K562 (cell line): ENCODE data around the gene USB1. TPM values are rescaled to one million over a fixed set of nuclear protein-coding genes. Genes with fewer than 3 reads are reported as not detected.

Experiments
- ATAC-seq: fragments of 200-7000 bp; cut with Tn5 transposase; 3 replicates; pipeline ENCODE4 v1.9.1; 2020; ENCODE audit warnings: moderate library complexity
- BruUV-seq: library from RNA; stranded (reverse); fragments of 400-500 nt; replicated peaks from 2 replicates; lab custom pipeline; 2021; lab: Mats Ljungman, UMichigan
- CTCF ChIA-PET: fragments of 300-600 bp; formaldehyde crosslinking; extraction: SDS; loops from one replicate; lab custom pipeline; 2021; ENCODE audit warnings: low intra/inter-chr PET ratio; lab: Yijun Ruan, JAX
- POLR2A ChIA-PET: fragments of 300-600, 350-650 bp; sonication (Branson Sonifier 250); formaldehyde crosslinking; extraction: SDS; loops from one replicate; lab custom pipeline; 2021; ENCODE audit warnings: antibody characterized with exemption, inconsistent platforms; lab: Yijun Ruan, JAX
- DNase-seq, 4 experiments: peaks; one replicate each; pipeline versions ENCODE4 v3.0.0 to v3.0.0-alpha.2; 2011 to 2018; ENCODE audit warnings: low spot score in 3 of 4, mixed read lengths in 3 of 4; ENCODE audit errors: extremely low read depth in 1 of 4
- FAIRE-seq: peaks from 2 replicates; lab custom pipeline; 2011; peaks lifted over from hg19 to GRCh38; lab: Jason Lieb, UNC
- H2AFZ ChIP-seq: 2 replicates; pipeline ENCODE4 v1.6.0; 2011; ENCODE audit warnings: low read depth, low read length, control low read depth, inconsistent platforms
- H3K27ac ChIP-seq: fragments of 200-600 bp; 3 replicates; pipeline ENCODE4 v1.8.0; 2011; ENCODE audit warnings: low read depth, mild to moderate bottlenecking, control low read depth, inconsistent platforms, low read length, moderate library complexity, mixed read lengths; ENCODE audit errors: extremely low read depth
- H3K27me3 ChIP-seq, 2 experiments: fragments of 300-600 bp in 1 of 2; 2 replicates in 1 of 2; 3 replicates in 1 of 2; pipeline versions ENCODE4 v1.6.0 to v1.8.0; 2011; ENCODE audit warnings: inconsistent platforms in 2 of 2, low read length in 2 of 2, mild to moderate bottlenecking in 1 of 2, mixed read lengths in 1 of 2, moderate library complexity in 1 of 2; ENCODE audit not compliant: control insufficient read depth in 2 of 2, insufficient read depth in 2 of 2
- H3K36me3 ChIP-seq: fragments of 300-600 bp; 3 replicates; pipeline ENCODE4 v1.8.0; 2011; ENCODE audit warnings: mild to moderate bottlenecking, low read length, inconsistent platforms; ENCODE audit not compliant: control insufficient read depth, insufficient read depth
- H3K4me1 ChIP-seq, 2 experiments: fragments of 200-600 bp in 1 of 2; replicated peaks in 1 of 2; 2 replicates in 1 of 2; 3 replicates in 1 of 2; pipeline versions ENCODE4 v1.5.1 to v1.8.0; 2011; ENCODE audit warnings: inconsistent platforms in 2 of 2, low read length in 2 of 2, mild to moderate bottlenecking in 1 of 2, mixed read lengths in 1 of 2, moderate library complexity in 1 of 2; ENCODE audit not compliant: control insufficient read depth in 2 of 2, insufficient read depth in 2 of 2
- H3K4me2 ChIP-seq: 2 replicates; pipeline ENCODE4 v1.6.1; 2011; ENCODE audit warnings: low read length, control low read depth, inconsistent platforms, mixed read lengths; ENCODE audit not compliant: insufficient read depth
- H3K4me3 ChIP-seq: fragments of 200-600 bp; sonication (generic), shearing (Covaris generic); 2 replicates; pipeline ENCODE4 v1.5.1; 2016; ENCODE audit warnings: control low read depth, inconsistent platforms
- H3K79me2 ChIP-seq: fragments of 200-600 bp; 3 replicates; pipeline ENCODE4 v1.8.0; 2011; ENCODE audit warnings: low read length, inconsistent platforms; ENCODE audit not compliant: control insufficient read depth, insufficient read depth
- H3K9ac ChIP-seq, 2 experiments: 2 replicates each; pipeline versions ENCODE4 v1.6.0 to v1.6.1; 2011; ENCODE audit warnings: low read depth in 2 of 2, low read length in 2 of 2, control low read depth in 1 of 2, inconsistent platforms in 1 of 2, mild to moderate bottlenecking in 1 of 2, mixed read lengths in 1 of 2; ENCODE audit not compliant: insufficient read depth in 1 of 2
- H3K9me1 ChIP-seq: one replicate; pipeline ENCODE4 v1.6.0; 2011; ENCODE audit warnings: inconsistent platforms, mild to moderate bottlenecking, low read length, moderate library complexity; ENCODE audit not compliant: control insufficient read depth, insufficient read depth
- H3K9me3 ChIP-seq: replicated peaks from 2 replicates; pipeline ENCODE4 v1.5.1; 2011; ENCODE audit warnings: low read depth, low read length, inconsistent platforms; ENCODE audit not compliant: control insufficient read depth, insufficient read depth
- H4K20me1 ChIP-seq: replicated peaks from 2 replicates; pipeline ENCODE4 v1.6.1; 2011; ENCODE audit warnings: low read length, inconsistent platforms, mixed read lengths; ENCODE audit not compliant: control insufficient read depth, insufficient read depth
- BMI1 ChIP-seq: fragments of 150-350 bp; IDR thresholded peaks from 2 replicates; pipeline ENCODE4 v1.6.1; 2014; ENCODE audit warnings: low read length
- CBX1 ChIP-seq: sonication (generic); IDR thresholded peaks from 2 replicates; pipeline ENCODE4 v1.6.1; 2016; ENCODE audit warnings: antibody characterized with exemption, low read depth, mild to moderate bottlenecking
- RBM25 ChIP-seq: fragments of 200-400 bp; formaldehyde crosslinking; IDR thresholded peaks from 2 replicates; pipeline ENCODE4 v1.6.1; 2018; ENCODE audit warnings: low read length, low read depth, moderate library complexity; ENCODE audit not compliant: severe bottlenecking
- TBP ChIP-seq: optimal IDR thresholded peaks from 2 replicates; pipeline ENCODE3; 2011; ENCODE audit warnings: low read depth, low read length, improper control_type of control experiment
- WGBS: fragments of 100-300 bp; shearing (Covaris generic); methylation state at CpG from one replicate; pipeline ENCODE4 v1.1.6; 2016; ENCODE audit warnings: low coverage, mixed read lengths; ENCODE audit not compliant: insufficient coverage; ENCODE audit errors: missing lambda C conversion rate; 5-methylcytosine and 5-hydroxymethylcytosine counted together
- in situ Hi-C: fragments of 300-500 bp; cut with MboI; formaldehyde crosslinking; loops from 4 replicates; pipeline ENCODE4 v1.15.0; 2018; ENCODE audit warnings: inconsistent platforms, mixed read lengths
- intact Hi-C: fragments of 100-400 bp; cut with micrococcal nuclease; formaldehyde crosslinking; loops from 2 replicates; pipeline ENCODE4 v1.14.2; 2022
- polyA plus RNA-seq, 8 experiments: library from polyadenylated mRNA; depleted of rRNA in 4 of 8; stranded (reverse) in 5 of 8; unstranded in 3 of 8; fragments of >200 nt; fragmentation: Nextera tagmentation in 2 of 8; fragmentation: Illumina TruSeq in 1 of 8; extraction: Ambion mirVana in 2 of 8; extraction: Trizol in 1 of 8; gene quantifications; 2 replicates each; pipeline versions ENCODE4 v1.2.1 to v1.2.3, GENCODE V29; 2011 to 2014; ENCODE audit warnings: inconsistent platforms in 1 of 8, missing spikeins in 1 of 8
- total RNA-seq, 7 experiments: library from RNA; depleted of rRNA in 6 of 7; stranded (reverse); fragments of >200 nt in 6 of 7; fragmentation: Illumina TruSeq in 2 of 7; extraction: Trizol in 2 of 7; gene quantifications; 2 replicates each; pipeline versions ENCODE4 v1.2.1 to v1.2.3, GENCODE V29; 2011 to 2021; ENCODE audit warnings: low replicate concordance in 1 of 7
- TF ChIP-seq, protein P1 (sequence below): fragments of 250-450 bp; sonication (Bioruptor Pico); IDR thresholded peaks from 2 replicates; pipeline ENCODE4 v1.9.0; 2021; ENCODE audit warnings: mild to moderate bottlenecking, inconsistent platforms

The USB1 gene
- total and polyA plus RNA-seq, 9 of the 15 experiments (the other 6 are each of a cell fraction or from before 2014, with no cell fraction given) = 11.6 to 73.6 (median 19.4) TPM

DNA sequence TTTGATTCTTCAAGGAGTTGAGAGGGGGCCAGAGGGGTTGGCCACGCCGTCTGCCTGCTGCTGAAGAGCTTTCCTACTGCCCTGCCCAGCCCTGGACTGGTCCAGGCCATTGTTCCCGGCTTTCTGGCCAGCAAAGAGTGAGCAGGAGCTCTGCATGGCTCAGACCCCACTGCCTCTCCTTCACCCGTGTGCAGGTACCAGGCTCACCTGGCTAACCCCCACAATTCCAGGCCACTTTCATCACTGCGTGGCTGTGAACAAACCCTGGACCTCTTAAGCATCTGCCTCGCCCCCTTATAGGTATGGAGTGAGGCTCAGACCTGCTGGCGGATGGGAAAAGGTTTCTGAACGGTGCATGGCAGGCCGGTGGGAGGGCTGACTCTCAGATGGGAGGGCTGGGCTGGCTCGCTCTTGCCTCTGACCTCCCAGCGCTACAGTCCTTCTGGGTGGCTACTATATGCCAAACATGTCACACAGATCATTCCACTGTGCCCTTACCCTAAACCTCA lies 9.6 kb upstream of the USB1 start (continued):
- no peak for TF ChIP-seq CBX1

DNA sequence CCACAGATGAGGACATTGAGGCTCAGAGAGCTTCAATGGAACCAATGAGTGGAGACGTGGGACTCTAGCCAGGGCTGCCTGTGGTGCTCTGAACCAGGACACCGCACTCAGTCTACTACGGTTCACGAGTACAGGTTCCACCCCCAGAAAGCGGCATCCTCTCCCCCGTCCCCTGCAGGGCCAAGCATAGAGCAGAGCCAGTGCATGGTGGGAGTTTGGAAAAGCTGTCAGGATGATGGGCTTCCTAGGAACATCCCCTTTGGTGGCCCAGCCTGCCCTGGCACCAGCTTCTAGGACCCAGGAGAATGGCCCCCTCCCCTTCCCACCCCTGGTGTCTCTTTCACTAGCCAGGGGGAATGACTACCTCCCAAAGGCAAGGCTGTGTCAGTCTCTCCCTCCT lies 9.1 kb upstream of the USB1 start:
- Histone ChIP-seq H4K20me1 (no peaks in the 10 kb centered on the region), H3K9me3 (no peaks in the 10 kb centered on the region), H3K4me3 (no peak overlapping the region), H3K4me1 (peaks cover 4 to 9% of the 10 kb centered on the region in 2 experiments; a peak in 3 of 5 replicates), H2AFZ (no peak overlapping the region), H3K27ac (no peak overlapping the region), H3K9me1 (peaks cover 4% of the 10 kb centered on the region), H3K9ac (no peak overlapping the region; a peak in 1 of 4 replicates), H3K36me3 (peaks cover 5% of the 10 kb centered on the region; the same call in 2 of the 3 replicates), H3K79me2 (no peaks in the 10 kb centered on the region), H3K27me3 (no peaks in the 10 kb centered on the region), H3K4me2 (no peak overlapping the region)
- ChIA-PET POLR2A (no interaction called here), CTCF (no interaction called here)
- intact Hi-C loops (loop anchor here (10.0 kb wide), 1 partner anchor 347 kb away; no protein-coding TSS in a partner anchor), in situ Hi-C loops (no loop called here)
- ATAC-seq (no peak), FAIRE-seq (no peak), DNase-seq (no peak)
- WGBS = 58% methylated on average over 6 of the region's 6 CpGs
- no peak for TF ChIP-seq TBP
- peak; percentile 27 for TF ChIP-seq RBM25
- BruUV-seq = no TSS peak

DNA sequence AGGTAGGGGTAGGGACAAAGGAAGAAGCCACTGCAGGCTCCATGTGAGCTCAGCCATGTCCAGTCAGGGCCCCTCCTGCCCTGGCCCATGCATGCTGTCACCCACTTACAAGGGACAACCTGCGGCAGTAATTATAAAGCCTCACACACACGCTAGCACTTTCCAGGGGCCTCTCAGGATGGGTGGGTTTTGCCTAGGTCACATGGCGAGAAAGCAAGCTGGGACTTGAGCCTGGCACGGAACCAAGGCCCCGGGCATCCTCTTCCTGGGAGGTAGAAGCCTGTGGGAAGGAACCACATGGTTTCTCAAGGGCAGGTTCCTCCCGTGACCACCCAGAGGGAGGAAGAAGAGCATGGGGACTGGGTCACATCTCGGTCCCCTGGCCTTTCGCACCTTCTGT lies 7.8 kb upstream of the USB1 start:
- intact Hi-C loops = loop anchor here (10.0 kb wide), 1 partner anchor 349 kb away; no protein-coding TSS in a partner anchor
- 73% methylated on average over 8 of the region's 8 CpGs for WGBS
- CTCF ChIA-PET = interaction anchor here (0.7 kb wide), 1 partner anchor 347 kb away, joined by 4 read pairs; no protein-coding TSS in a partner anchor

More for the DNA sequence above, 7.8 kb upstream of the USB1 start:
- Histone ChIP-seq H3K4me3 (no peak overlapping the region), H3K27ac (no peak overlapping the region), H4K20me1 (no peaks in the 10 kb centered on the region), H3K79me2 (no peaks in the 10 kb centered on the region), H3K27me3 (no peaks in the 10 kb centered on the region), H2AFZ (no peak overlapping the region), H3K4me1 (peaks cover 4 to 10% of the 10 kb centered on the region in 2 experiments; a peak in 4 of 5 replicates), H3K36me3 (peaks cover 14% of the 10 kb centered on the region; the same call in 2 of the 3 replicates), H3K9me3 (no peaks in the 10 kb centered on the region), H3K9me1 (peaks cover 4% of the 10 kb centered on the region), H3K4me2 (no peak overlapping the region), H3K9ac (peak overlapping the region in 1 of 2 experiments; percentile 41; a peak in 1 of 4 replicates)
- FAIRE-seq (no peak), DNase-seq (no peak), ATAC-seq (no peak)
- in situ Hi-C loops = no loop called here
- TF ChIP-seq CBX1 (no peak), BMI1 (no peak)
- TF ChIP-seq, protein P1, sequence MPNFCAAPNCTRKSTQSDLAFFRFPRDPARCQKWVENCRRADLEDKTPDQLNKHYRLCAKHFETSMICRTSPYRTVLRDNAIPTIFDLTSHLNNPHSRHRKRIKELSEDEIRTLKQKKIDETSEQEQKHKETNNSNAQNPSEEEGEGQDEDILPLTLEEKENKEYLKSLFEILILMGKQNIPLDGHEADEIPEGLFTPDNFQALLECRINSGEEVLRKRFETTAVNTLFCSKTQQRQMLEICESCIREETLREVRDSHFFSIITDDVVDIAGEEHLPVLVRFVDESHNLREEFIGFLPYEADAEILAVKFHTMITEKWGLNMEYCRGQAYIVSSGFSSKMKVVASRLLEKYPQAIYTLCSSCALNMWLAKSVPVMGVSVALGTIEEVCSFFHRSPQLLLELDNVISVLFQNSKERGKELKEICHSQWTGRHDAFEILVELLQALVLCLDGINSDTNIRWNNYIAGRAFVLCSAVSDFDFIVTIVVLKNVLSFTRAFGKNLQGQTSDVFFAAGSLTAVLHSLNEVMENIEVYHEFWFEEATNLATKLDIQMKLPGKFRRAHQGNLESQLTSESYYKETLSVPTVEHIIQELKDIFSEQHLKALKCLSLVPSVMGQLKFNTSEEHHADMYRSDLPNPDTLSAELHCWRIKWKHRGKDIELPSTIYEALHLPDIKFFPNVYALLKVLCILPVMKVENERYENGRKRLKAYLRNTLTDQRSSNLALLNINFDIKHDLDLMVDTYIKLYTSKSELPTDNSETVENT (CRISPR knock-in tag) = no peak
- POLR2A ChIA-PET = interaction anchor here (0.5 to 1.4 kb wide), 3 partner anchors 10 to 24 kb away, joined by 4 to 5 read pairs (median 4); a partner anchor contains a TSS
- no TSS peak for BruUV-seq
